ENCODE measurements around the gene SNRPB. TPM values are rescaled to one million over a fixed set of nuclear protein-coding genes. Genes with fewer than 3 reads are reported as not detected.
A peak's percentile ranks its signal among the peaks of the same experiment; 100 is the strongest.

The SNRPB gene
- total and polyA plus RNA-seq, 4 donors, result 45.8 to 110 (median 82.1) TPM

DNA sequence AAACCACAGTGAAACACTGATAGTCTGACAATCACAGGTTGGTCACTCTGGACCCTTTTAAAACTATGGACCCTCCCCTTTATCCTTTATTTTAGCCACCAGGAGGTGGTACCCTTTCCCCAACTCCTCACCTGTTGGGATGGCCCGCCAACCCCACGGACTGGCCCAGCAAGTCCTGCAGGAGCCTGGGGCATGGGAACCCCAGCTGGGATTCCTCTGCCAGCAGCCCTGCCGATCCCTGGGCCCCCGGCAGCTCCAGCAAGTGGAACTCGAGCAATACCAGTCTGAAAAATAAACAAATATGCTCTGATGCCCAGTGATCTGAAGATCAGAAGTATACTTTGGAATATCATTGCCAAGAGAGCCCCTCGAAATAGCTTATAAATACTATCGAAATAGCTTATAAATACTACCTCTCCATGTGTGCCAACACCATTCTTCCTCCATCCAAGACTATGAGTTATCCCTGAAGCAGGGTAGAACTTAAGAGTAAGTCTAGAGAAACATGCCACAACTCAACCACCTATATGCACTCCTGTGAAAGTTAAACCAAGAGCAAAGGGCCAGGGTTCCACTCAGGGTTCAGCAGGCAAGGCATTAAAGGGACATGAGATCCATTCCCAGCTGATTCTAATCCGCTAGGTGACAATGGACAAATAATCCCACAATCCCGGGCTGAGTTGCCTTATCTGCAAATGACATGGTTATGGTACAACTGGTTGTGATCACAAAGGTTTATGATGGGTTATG, 6.8 kb downstream of the SNRPB start:
- Histone ChIP-seq H3K27ac (ENCODE audit: low read depth, low read length) (no peak overlapping the region), H3K36me3 (ENCODE audit: control insufficient read depth, insufficient read depth, low read length) (peaks cover 53% of the 10 kb centered on the region), H3K9me3 (ENCODE audit: control insufficient read depth, insufficient read depth, low read length) (no peaks in the 10 kb centered on the region), H3K4me3 (ENCODE audit: low read depth, low read length) (no peak overlapping the region), H3K4me1 (ENCODE audit: control insufficient read depth, insufficient read depth, low read length) (peaks cover 5% of the 10 kb centered on the region), H3K27me3 (ENCODE audit: control insufficient read depth, insufficient read depth, low read length) (no peaks in the 10 kb centered on the region)
- WGBS (ENCODE audit: insufficient coverage), result 98% methylated on average over 7 of the region's 9 CpGs
- DNase-seq (ENCODE audit: low read depth in 4 of 6, low spot score in 6 of 6), result no peak

DNA sequence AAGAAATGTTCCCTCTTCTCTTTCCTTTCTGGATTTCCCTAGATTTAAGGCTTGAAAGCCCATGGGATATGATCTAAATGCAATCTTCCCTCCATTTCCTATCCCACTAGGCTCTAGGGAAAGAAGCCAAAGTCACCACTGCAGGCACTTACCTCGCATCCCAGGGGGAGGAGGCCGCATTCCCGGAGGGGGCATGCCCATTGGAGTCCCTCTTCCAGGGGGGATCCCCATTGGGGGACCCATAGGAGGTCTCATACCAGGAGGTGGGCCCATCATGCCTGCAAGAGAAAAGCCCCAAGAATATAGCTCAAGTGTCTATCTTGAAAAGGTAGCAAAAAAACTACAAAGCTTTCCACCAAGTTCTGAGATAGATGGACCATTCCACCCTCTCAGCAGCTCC, 8.1 kb downstream of the SNRPB start:
- H3K36me3 ChIP-seq (ENCODE audit: control insufficient read depth, insufficient read depth, low read length), result peaks cover 49% of the 10 kb centered on the region
- H3K9me3 ChIP-seq (ENCODE audit: control insufficient read depth, insufficient read depth, low read length), result no peaks in the 10 kb centered on the region
- 100% methylated on average over 3 of the region's 3 CpGs for WGBS (ENCODE audit: insufficient coverage)
- H3K4me1 ChIP-seq (ENCODE audit: control insufficient read depth, insufficient read depth, low read length), result no peaks in the 10 kb centered on the region
- no peaks in the 10 kb centered on the region for H3K27me3 ChIP-seq (ENCODE audit: control insufficient read depth, insufficient read depth, low read length)
- no peak overlapping the region for H3K27ac ChIP-seq (ENCODE audit: low read depth, low read length)
- no peak for DNase-seq (ENCODE audit: low read depth in 4 of 6, low spot score in 6 of 6)
- no peak overlapping the region for H3K4me3 ChIP-seq (ENCODE audit: low read depth, low read length)

DNA sequence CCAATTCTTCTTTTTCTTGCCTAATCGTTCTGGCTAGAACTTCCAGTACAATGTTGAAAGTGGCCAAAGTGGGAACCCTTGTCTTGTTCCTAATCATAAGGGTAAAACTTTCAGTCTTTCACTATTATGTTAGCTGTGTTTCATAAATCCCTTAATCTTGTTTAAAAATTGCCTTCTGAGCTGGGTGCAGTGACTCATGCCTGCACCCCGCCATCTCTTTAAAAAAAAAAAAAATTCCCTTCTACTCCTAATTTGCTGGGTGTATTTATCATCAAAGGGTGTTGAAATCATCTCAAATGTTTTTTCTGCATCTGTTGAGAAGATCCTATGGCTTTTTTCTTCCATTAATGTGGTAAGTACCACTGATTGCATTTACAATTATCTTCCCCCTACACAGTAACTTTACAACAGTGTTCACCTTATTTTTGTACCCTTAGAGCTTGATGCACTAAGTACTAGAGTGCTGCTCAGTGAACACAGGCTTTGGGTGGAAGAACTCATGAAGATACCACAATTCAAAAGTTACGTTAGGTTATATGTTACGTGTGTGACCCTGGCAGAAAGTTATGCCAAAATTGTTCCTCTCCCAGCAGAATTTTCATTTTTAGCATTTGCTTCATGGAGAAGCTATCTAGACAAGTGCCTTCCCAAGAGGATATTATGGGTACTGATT, 9.7 kb downstream of the SNRPB start:
- Histone ChIP-seq H3K4me1 (ENCODE audit: control insufficient read depth, insufficient read depth, low read length) (no peaks in the 10 kb centered on the region), H3K4me3 (ENCODE audit: low read depth, low read length) (no peak overlapping the region), H3K36me3 (ENCODE audit: control insufficient read depth, insufficient read depth, low read length) (peaks cover 41% of the 10 kb centered on the region), H3K27ac (ENCODE audit: low read depth, low read length) (no peak overlapping the region), H3K27me3 (ENCODE audit: control insufficient read depth, insufficient read depth, low read length) (no peaks in the 10 kb centered on the region), H3K9me3 (ENCODE audit: control insufficient read depth, insufficient read depth, low read length) (no peaks in the 10 kb centered on the region)
- 100% methylated on average over 1 of the region's 4 CpGs for WGBS (ENCODE audit: insufficient coverage)
- DNase-seq (ENCODE audit: low read depth in 4 of 6, low spot score in 6 of 6), result no peak

DNA sequence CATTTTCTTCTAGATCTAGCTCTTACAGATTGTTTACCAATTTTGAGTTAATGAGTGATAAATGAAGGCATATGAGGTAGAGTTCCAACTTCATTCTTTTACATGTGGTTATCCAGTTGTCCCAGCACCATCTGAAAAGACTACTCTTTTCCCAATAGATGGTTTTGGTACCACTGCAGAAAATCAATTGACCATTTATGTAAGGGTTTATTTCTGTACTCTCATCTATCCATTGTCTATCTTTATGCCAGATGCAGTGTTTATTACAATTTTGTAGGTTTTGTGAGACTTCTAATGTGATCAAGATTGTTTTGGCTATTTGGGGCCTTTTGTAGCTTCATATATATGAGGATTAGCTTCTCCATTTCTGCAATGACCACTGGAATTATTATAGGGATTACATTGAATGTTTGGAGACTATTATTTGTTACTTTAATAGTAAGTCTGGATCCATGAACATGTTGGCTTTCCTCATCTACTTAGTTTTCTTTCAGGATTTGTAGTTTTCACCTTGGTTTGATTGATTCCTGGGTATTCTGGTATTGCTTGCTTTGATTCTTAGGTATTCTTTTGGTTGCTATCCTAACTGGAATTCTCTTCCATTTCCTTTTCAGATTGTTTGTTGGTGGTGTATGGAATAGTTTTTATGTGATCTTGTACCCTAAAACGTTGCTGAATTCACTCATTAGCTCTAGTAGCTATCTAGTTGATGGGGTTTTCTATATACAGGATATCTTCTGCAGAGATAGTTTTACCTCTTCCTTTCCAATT, 10.4 kb downstream of the SNRPB start:
- H3K9me3 ChIP-seq (ENCODE audit: control insufficient read depth, insufficient read depth, low read length), result no peaks in the 10 kb centered on the region
- no peak overlapping the region for H3K4me3 ChIP-seq (ENCODE audit: low read depth, low read length)
- no peak overlapping the region for H3K27ac ChIP-seq (ENCODE audit: low read depth, low read length)
- no peaks in the 10 kb centered on the region for H3K4me1 ChIP-seq (ENCODE audit: control insufficient read depth, insufficient read depth, low read length)
- peaks cover 34% of the 10 kb centered on the region for H3K36me3 ChIP-seq (ENCODE audit: control insufficient read depth, insufficient read depth, low read length)
- WGBS (ENCODE audit: insufficient coverage), result no CpG with 5 or more reads among the region's 1 CpG
- no peaks in the 10 kb centered on the region for H3K27me3 ChIP-seq (ENCODE audit: control insufficient read depth, insufficient read depth, low read length)
- no peak for DNase-seq (ENCODE audit: low read depth in 4 of 6, low spot score in 6 of 6)

DNA sequence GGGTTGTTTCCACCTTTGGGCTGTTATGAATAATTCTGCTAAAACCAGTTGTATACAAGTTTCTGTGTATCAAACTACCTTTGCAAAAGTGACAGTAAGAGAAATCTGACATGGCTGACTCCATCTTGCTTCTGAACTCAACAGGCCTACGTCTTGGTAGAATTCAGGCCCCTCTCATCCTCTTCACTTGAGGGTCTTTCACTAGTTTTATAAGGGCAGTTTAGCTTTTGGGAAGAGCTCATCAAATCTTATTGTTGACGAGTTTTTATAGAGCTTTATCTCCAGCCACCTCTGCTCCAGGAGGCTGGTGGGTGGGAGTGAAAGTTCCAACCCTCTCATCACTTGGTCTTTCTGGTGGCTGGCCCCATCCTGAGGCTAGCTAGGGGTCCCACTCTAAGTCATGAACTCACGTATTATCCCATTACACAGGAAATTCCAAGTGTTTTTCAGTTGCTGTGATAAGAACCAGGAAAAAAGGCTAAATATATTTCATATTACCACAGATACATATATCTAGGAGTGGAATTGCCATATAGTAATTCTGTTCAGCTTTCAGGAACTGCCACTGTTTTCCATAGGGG, 11.6 kb downstream of the SNRPB start:
- no peak overlapping the region for H3K27ac ChIP-seq (ENCODE audit: low read depth, low read length)
- H3K4me3 ChIP-seq (ENCODE audit: low read depth, low read length), result no peak overlapping the region
- WGBS (ENCODE audit: insufficient coverage), result no CpG with 5 or more reads among the region's 3 CpGs
- peaks cover 7% of the 10 kb centered on the region for H3K4me1 ChIP-seq (ENCODE audit: control insufficient read depth, insufficient read depth, low read length)
- H3K9me3 ChIP-seq (ENCODE audit: control insufficient read depth, insufficient read depth, low read length), result no peaks in the 10 kb centered on the region
- no peak for DNase-seq (ENCODE audit: low read depth in 4 of 6, low spot score in 6 of 6)
- no peaks in the 10 kb centered on the region for H3K27me3 ChIP-seq (ENCODE audit: control insufficient read depth, insufficient read depth, low read length)
- peaks cover 25% of the 10 kb centered on the region for H3K36me3 ChIP-seq (ENCODE audit: control insufficient read depth, insufficient read depth, low read length)

DNA sequence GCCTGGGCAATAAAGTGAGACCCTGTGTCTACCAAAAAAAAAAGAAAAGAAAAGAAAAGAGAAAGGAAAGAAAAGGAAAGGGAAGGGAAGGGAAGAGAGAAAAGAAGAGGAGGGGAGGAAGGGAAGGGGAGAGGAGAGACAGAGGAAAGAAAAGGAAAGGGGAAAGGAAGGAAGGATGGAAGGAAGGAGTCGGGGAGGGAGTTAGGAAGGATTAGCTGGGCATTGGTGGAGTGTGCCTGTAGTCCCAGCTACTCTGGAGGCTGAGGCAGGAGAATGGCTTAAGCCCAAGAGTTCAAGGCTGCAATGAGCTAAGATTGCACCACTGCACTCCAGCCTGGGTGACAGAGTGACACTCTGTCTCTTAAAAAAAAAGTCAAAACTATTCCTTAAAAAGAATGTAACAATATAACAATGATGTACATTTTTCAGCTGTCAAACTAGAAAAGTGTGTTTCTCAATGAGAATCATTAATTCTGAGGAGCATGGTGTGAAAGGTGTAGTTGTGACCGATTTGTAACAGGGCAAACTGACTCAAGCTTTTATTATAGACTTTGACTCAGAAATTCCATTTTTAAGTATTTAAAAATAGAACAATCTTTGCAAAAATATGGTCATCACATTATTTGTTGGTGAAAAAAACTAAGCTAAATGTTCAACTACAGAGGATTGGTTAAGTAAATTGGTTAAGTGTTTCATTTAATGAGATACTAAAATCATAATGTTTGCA, 14.7 kb downstream of the SNRPB start:
- no peaks in the 10 kb centered on the region for H3K27me3 ChIP-seq (ENCODE audit: control insufficient read depth, insufficient read depth, low read length)
- H3K27ac ChIP-seq (ENCODE audit: low read depth, low read length), result no peak overlapping the region
- no peaks in the 10 kb centered on the region for H3K9me3 ChIP-seq (ENCODE audit: control insufficient read depth, insufficient read depth, low read length)
- peaks cover 7% of the 10 kb centered on the region for H3K4me1 ChIP-seq (ENCODE audit: control insufficient read depth, insufficient read depth, low read length)
- 75% methylated on average over 1 of the region's 2 CpGs for whole genome bisulfite sequencing (ENCODE audit: insufficient coverage)
- no peak for DNase-seq (ENCODE audit: low read depth in 4 of 6, low spot score in 6 of 6)
- no peak overlapping the region for H3K4me3 ChIP-seq (ENCODE audit: low read depth, low read length)
- no peaks in the 10 kb centered on the region for H3K36me3 ChIP-seq (ENCODE audit: control insufficient read depth, insufficient read depth, low read length)

DNA sequence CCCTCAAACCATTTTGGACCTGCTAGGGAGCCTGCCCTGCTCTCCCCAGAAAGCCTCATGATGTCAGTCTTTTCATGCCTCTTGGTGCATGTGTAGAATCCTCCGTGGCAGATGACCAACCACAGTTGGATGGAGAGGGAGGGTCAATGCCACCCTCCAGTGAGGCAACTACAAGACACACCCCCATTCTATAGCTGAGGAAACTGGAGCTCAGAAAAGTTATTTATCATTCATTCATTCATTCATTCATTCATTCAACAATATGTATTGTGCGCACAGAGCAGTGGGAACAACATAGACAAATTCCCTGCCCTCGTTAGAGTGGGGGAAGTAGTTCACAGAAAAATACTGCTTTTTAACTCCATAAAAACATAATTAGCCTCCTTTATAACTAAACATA, 16.8 kb downstream of the SNRPB start:
- Histone ChIP-seq H3K27me3 (ENCODE audit: control insufficient read depth, insufficient read depth, low read length) (no peaks in the 10 kb centered on the region), H3K27ac (ENCODE audit: low read depth, low read length) (no peak overlapping the region), H3K36me3 (ENCODE audit: control insufficient read depth, insufficient read depth, low read length) (no peaks in the 10 kb centered on the region), H3K9me3 (ENCODE audit: control insufficient read depth, insufficient read depth, low read length) (no peaks in the 10 kb centered on the region), H3K4me3 (ENCODE audit: low read depth, low read length) (no peak overlapping the region), H3K4me1 (ENCODE audit: control insufficient read depth, insufficient read depth, low read length) (peaks cover 7% of the 10 kb centered on the region)
- WGBS (ENCODE audit: insufficient coverage), result no CpG with 5 or more reads among the region's 3 CpGs
- no peak for DNase-seq (ENCODE audit: low read depth in 4 of 6, low spot score in 6 of 6)

DNA sequence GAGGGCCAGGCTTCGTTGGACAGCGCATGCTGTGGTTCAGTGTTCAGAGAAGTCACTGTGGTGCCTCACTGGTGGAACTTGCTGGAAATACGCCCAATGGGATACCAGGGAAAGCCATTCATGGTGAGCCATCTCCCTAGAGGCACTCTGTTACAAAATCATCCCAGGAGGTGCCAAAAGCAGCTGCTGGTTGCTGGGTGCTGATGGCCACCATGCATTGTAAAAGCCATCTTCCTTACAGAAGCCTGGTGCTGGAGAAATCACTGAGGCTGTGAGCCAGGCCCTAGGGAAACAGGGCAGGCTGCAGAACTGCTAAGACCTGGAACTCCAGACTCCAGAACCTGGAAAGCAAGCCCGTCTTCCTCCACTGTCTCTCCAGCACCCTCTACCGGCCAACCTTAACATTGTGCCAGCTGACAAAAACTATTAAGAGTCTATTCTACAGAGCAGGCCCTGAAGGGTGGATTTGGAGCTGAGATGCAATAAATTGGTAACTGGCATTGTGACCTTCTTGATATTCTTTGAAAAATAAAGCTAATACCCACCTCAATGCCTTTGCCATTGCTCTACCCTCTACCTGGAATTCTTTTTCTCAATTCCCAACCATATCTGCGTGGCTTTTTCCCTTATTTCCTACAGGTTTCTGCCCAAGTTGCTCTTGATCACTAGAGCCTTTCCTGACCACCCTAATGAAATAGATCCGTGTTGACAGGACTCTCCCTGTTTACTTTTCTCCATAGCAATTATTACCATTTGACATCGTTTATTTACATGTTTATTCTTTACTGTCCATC, 18.5 kb downstream of the SNRPB start:
- no peaks in the 10 kb centered on the region for H3K9me3 ChIP-seq (ENCODE audit: control insufficient read depth, insufficient read depth, low read length)
- WGBS (ENCODE audit: insufficient coverage), result 76% methylated on average over 5 of the region's 8 CpGs
- no peaks in the 10 kb centered on the region for H3K36me3 ChIP-seq (ENCODE audit: control insufficient read depth, insufficient read depth, low read length)
- no peak overlapping the region for H3K27ac ChIP-seq (ENCODE audit: low read depth, low read length)
- H3K4me1 ChIP-seq (ENCODE audit: control insufficient read depth, insufficient read depth, low read length), result peaks cover 7% of the 10 kb centered on the region
- no peak overlapping the region for H3K4me3 ChIP-seq (ENCODE audit: low read depth, low read length)
- no peaks in the 10 kb centered on the region for H3K27me3 ChIP-seq (ENCODE audit: control insufficient read depth, insufficient read depth, low read length)
- peak; percentile 26 to 91 (median 59) for DNase-seq (ENCODE audit: low read depth in 4 of 6, low spot score in 6 of 6)
